ENCODE measurements around the gene MGAT4B.

The MGAT4B gene

GRCh38 chr5:179805529-179806249 lies 977 bp downstream of the MGAT4B start:
- no peak for DNase-seq

- no peak for DNase-seq
These were observed 1.6 kb downstream of the MGAT4B start for GRCh38 chr5:179805070-179805528.

- DNase-seq, result no peak
These were observed 2.1 kb downstream of the MGAT4B start for GRCh38 chr5:179804555-179804947.

GRCh38 chr5:179803651-179804554 lies 2.8 kb downstream of the MGAT4B start:
- DNase-seq, result no peak

GRCh38 chr5:179802950-179803562 lies 3.6 kb downstream of the MGAT4B start:
- DNase-seq, result no peak

GRCh38 chr5:179802207-179802883 lies 4.3 kb downstream of the MGAT4B start:
- no peak for DNase-seq

GRCh38 chr5:179801304-179802206 lies 5.1 kb downstream of the MGAT4B start:
- DNase-seq, result peak; percentile 83

GRCh38 chr5:179800696-179801201 lies 5.9 kb downstream of the MGAT4B start:
- DNase-seq, result no peak

GRCh38 chr5:179800071-179800695 lies 6.5 kb downstream of the MGAT4B start:
- DNase-seq, result no peak

GRCh38 chr5:179799644-179799973 lies 7.1 kb downstream of the MGAT4B start:
- DNase-seq, result no peak

GRCh38 chr5:179798771-179799643 lies 7.7 kb downstream of the MGAT4B start:
- no peak for DNase-seq

- DNase-seq, result no peak
These were observed 8.4 kb downstream of the MGAT4B start for GRCh38 chr5:179798144-179798770.

- no peak for DNase-seq
These were observed 8.9 kb downstream of the MGAT4B start for GRCh38 chr5:179797741-179798140.

- DNase-seq, result no peak
These were observed 9.6 kb downstream of the MGAT4B start for GRCh38 chr5:179796877-179797608.

- DNase-seq, result peak; percentile 66
These were observed 10.5 kb downstream of the MGAT4B start for GRCh38 chr5:179795863-179796833.

- DNase-seq, result no peak
These were observed 11.4 kb downstream of the MGAT4B start for GRCh38 chr5:179795049-179795862.

GRCh38 chr5:179794575-179794974 lies 12.1 kb downstream of the MGAT4B start:
- no peak for DNase-seq
